CD4-positive, alpha-beta T cell (primary cell): Measurements from ENCODE around the gene TLE7. TPM values are rescaled to one million over a fixed set of nuclear protein-coding genes. Genes with fewer than 3 reads are reported as not detected.

Experiments
- ATAC-seq: fragments of 200-7000 bp; cut with Tn5 transposase; one replicate; pipeline ENCODE4 v1.10.0; 2022; ENCODE audit warnings: mild to moderate bottlenecking; ENCODE audit not compliant: poor library complexity
- CTCF ChIA-PET: fragments of 350-600 bp; sonication (Branson Sonifier 250); formaldehyde crosslinking; loops from one replicate; lab custom pipeline; 2021; ENCODE audit warnings: antibody characterized with exemption, inconsistent platforms; lab: Charles Lee
- POLR2A ChIA-PET: fragments of 350-600 bp; sonication (Branson Sonifier 250); formaldehyde crosslinking; loops from one replicate; lab custom pipeline; 2021; ENCODE audit warnings: antibody characterized with exemption, inconsistent platforms; lab: Charles Lee
- DNase-seq, 14 experiments: peaks; one replicate each; pipeline ENCODE4 v3.0.0-alpha.2; 2013 to 2020; ENCODE audit warnings: mixed read lengths in 2 of 14
- H3K27ac ChIP-seq, 2 donors: one replicate each; pipeline versions ENCODE4 v1.5.1 to v1.7.0; 2013; ENCODE audit warnings: low read length in 2 of 2, low read depth in 1 of 2, mild to moderate bottlenecking in 1 of 2
- H3K27me3 ChIP-seq, 2 experiments: 1 replicate in 1 of 2; 2 replicates in 1 of 2; pipeline versions ENCODE4 v1.6.1 to v1.7.0; 2013; ENCODE audit warnings: low read length in 2 of 2, control low read depth in 1 of 2, mild to moderate bottlenecking in 1 of 2, moderate library complexity in 1 of 2; ENCODE audit not compliant: insufficient read depth in 2 of 2, control insufficient read depth in 1 of 2
- H3K36me3 ChIP-seq: one replicate; pipeline ENCODE4 v1.6.1; 2013; ENCODE audit warnings: low read length, control low read depth; ENCODE audit not compliant: insufficient read depth
- H3K4me1 ChIP-seq: one replicate; pipeline ENCODE4 v1.6.1; 2013; ENCODE audit warnings: low read length, control low read depth; ENCODE audit not compliant: insufficient read depth
- H3K4me3 ChIP-seq: one replicate; pipeline ENCODE4 v1.5.1; 2013; ENCODE audit warnings: mild to moderate bottlenecking, low read length, moderate library complexity
- H3K9me3 ChIP-seq, 2 experiments: 1 replicate in 1 of 2; 2 replicates in 1 of 2; pipeline versions ENCODE4 v1.6.1 to v1.7.0; 2013; ENCODE audit warnings: low read length in 2 of 2, mild to moderate bottlenecking in 2 of 2, control low read depth in 1 of 2, moderate library complexity in 1 of 2; ENCODE audit not compliant: control insufficient read depth in 1 of 2, insufficient read depth in 1 of 2
- H3K27ac Mint-ChIP-seq: one replicate; pipeline ENCODE4 v1.8.0; 2020; ENCODE audit warnings: mixed read lengths
- H3K27me3 Mint-ChIP-seq: one replicate; pipeline ENCODE4 v1.8.0; 2021; ENCODE audit warnings: mixed read lengths
- H3K36me3 Mint-ChIP-seq: one replicate; pipeline ENCODE4 v1.8.0; 2021; ENCODE audit warnings: low read depth, mixed read lengths
- H3K4me1 Mint-ChIP-seq: one replicate; pipeline ENCODE4 v1.8.0; 2021; ENCODE audit warnings: low read depth, mixed read lengths
- H3K4me3 Mint-ChIP-seq: one replicate; pipeline ENCODE4 v1.8.0; 2020; ENCODE audit warnings: mild to moderate bottlenecking, mixed read lengths
- H3K9me3 Mint-ChIP-seq: one replicate; pipeline ENCODE4 v1.8.0; 2020; ENCODE audit warnings: mixed read lengths
- CTCF ChIP-seq: fragments of 200-600 bp; IDR thresholded peaks from one replicate; pipeline ENCODE4 v1.8.0; 2022; ENCODE audit warnings: antibody characterized with exemption, mild to moderate bottlenecking
- intact Hi-C, 2 experiments: fragments of 100-400 bp; cut with DNase I in 1 of 2; cut with micrococcal nuclease in 1 of 2; formaldehyde crosslinking; loops; one replicate each; pipeline versions ENCODE4 v1.15.1 to v1.9.0; 2023 to 2025; cut with DNase I, micrococcal nuclease
- total RNA-seq, 174 experiments: library from RNA in 2 of 174; stranded (reverse) in 2 of 174; gene quantifications; one replicate each; pipeline ENCODE4 v1.2.3 and lab custom pipeline; 2021 to 2026

Gene TLE7
- total RNA-seq, 2 experiments from 2014 or later, result not detected

GRCh38 chr16:71436473-71436872 is 5.4 kb downstream of the TLE7 start:
- Mint-ChIP-seq H3K27ac (no peak overlapping the region), H3K4me1 (no peaks in the 10 kb centered on the region), H3K27me3 (peaks cover 43% of the 10 kb centered on the region), H3K4me3 (no peak overlapping the region), H3K36me3 (no peaks in the 10 kb centered on the region), H3K9me3 (no peaks in the 10 kb centered on the region)
- peaks cover 2 to 10% of the 10 kb centered on the region in 2 experiments for H3K27me3 ChIP-seq
- H3K4me1 ChIP-seq, result peaks cover 4% of the 10 kb centered on the region
- H3K27ac ChIP-seq, result no peak overlapping the region
- no peaks in the 10 kb centered on the region for H3K36me3 ChIP-seq
- no peak for DNase-seq
- CTCF ChIA-PET, result no interaction called here
- POLR2A ChIA-PET, result no interaction called here
- peaks cover 0 to 8% of the 10 kb centered on the region in 2 experiments for H3K9me3 ChIP-seq
- intact Hi-C loops, result no loop called here
- ATAC-seq, result no peak
- TF ChIP-seq CTCF, result no peak
- no peak overlapping the region for H3K4me3 ChIP-seq

- H3K27me3 ChIP-seq, result peaks cover 2 to 22% of the 10 kb centered on the region in 2 experiments
- peaks cover 34% of the 10 kb centered on the region for H3K27me3 Mint-ChIP-seq
- no peak overlapping the region for H3K4me3 ChIP-seq
- no peaks in the 10 kb centered on the region for H3K4me1 ChIP-seq
- no peaks in the 10 kb centered on the region for H3K9me3 Mint-ChIP-seq
- ATAC-seq (no peak), DNase-seq (no peak)
- intact Hi-C loops, result no loop called here
- no peak overlapping the region for H3K4me3 Mint-ChIP-seq
- no peak overlapping the region for H3K27ac Mint-ChIP-seq
- TF ChIP-seq CTCF, result no peak
- H3K4me1 Mint-ChIP-seq, result no peaks in the 10 kb centered on the region
- ChIA-PET CTCF (no interaction called here), POLR2A (no interaction called here)
- H3K27ac ChIP-seq, result no peak overlapping the region
- no peaks in the 10 kb centered on the region for H3K36me3 ChIP-seq
- H3K9me3 ChIP-seq, result no peaks in the 10 kb centered on the region
- H3K36me3 Mint-ChIP-seq, result no peaks in the 10 kb centered on the region
Measured at GRCh38 chr16:71432906-71433305, 8.9 kb downstream of the TLE7 start.

GRCh38 chr16:71431991-71432390 is 9.9 kb downstream of the TLE7 start:
- Histone ChIP-seq H3K36me3 (no peaks in the 10 kb centered on the region), H3K9me3 (no peaks in the 10 kb centered on the region), H3K4me1 (no peaks in the 10 kb centered on the region), H3K27ac (no peak overlapping the region), H3K4me3 (no peak overlapping the region), H3K27me3 (peaks cover 2 to 20% of the 10 kb centered on the region in 2 experiments)
- H3K27ac Mint-ChIP-seq, result no peak overlapping the region
- ChIA-PET POLR2A (no interaction called here), CTCF (no interaction called here)
- peaks cover 35% of the 10 kb centered on the region for H3K27me3 Mint-ChIP-seq
- no peak for TF ChIP-seq CTCF
- no peak overlapping the region for H3K4me3 Mint-ChIP-seq
- ATAC-seq, result no peak
- H3K36me3 Mint-ChIP-seq, result no peaks in the 10 kb centered on the region
- H3K9me3 Mint-ChIP-seq, result no peaks in the 10 kb centered on the region
- no peak for DNase-seq
- no peaks in the 10 kb centered on the region for H3K4me1 Mint-ChIP-seq
- intact Hi-C loops, result no loop called here
